Choroid plexus epithelial cell (primary cell): ENCODE measurements around the gene GUCY2C.

Experiments
- DNase-seq: peaks from one replicate; pipeline ENCODE4 v3.0.0-alpha.2; 2010; ENCODE audit warnings: low read depth
- H3K4me3 ChIP-seq: 2 replicates; pipeline ENCODE4 v1.5.1; 2011; ENCODE audit warnings: low read depth, mild to moderate bottlenecking, control low read depth, low read length, moderate library complexity
- CTCF ChIP-seq: conservative IDR thresholded peaks from 2 replicates; pipeline ENCODE4 v1.5.1; 2011; ENCODE audit warnings: low read depth, mild to moderate bottlenecking, control low read depth, inconsistent platforms, low read length, moderate library complexity

The GUCY2C gene

GRCh38 chr12:14635776-14636175, 60.6 kb downstream of the GUCY2C start:
- TF ChIP-seq CTCF: no peak
- H3K4me3 ChIP-seq: no peak overlapping the region
- DNase-seq: no peak

- DNase-seq: no peak
- no peak for TF ChIP-seq CTCF
These were observed 65.6 kb downstream of the GUCY2C start for GRCh38 chr12:14630793-14631192.

GRCh38 chr12:14629832-14630710, 66.3 kb downstream of the GUCY2C start:
- H3K4me3 ChIP-seq: no peak overlapping the region
- DNase-seq: peak; percentile 87
- peak; percentile 99 for TF ChIP-seq CTCF

More at GRCh38 chr12:14630793-14631192, 65.6 kb downstream of the GUCY2C start:
- no peak overlapping the region for H3K4me3 ChIP-seq

- H3K4me3 ChIP-seq: no peak overlapping the region
- no peak for DNase-seq
- no peak for TF ChIP-seq CTCF
These were observed 67.6 kb downstream of the GUCY2C start for GRCh38 chr12:14628771-14629170.

- no peak for DNase-seq
- TF ChIP-seq CTCF: no peak
- H3K4me3 ChIP-seq: no peak overlapping the region
These were observed 74.6 kb downstream of the GUCY2C start for GRCh38 chr12:14621826-14622225.

- DNase-seq: no peak
- TF ChIP-seq CTCF: no peak
- no peak overlapping the region for H3K4me3 ChIP-seq
These were observed 76.5 kb downstream of the GUCY2C start for GRCh38 chr12:14619741-14620501.
